Spleen (tissue), 11 donors: ENCODE data around the gene FOXB1. TPM values are rescaled to one million over a fixed set of nuclear protein-coding genes. Genes with fewer than 3 reads are reported as not detected.

Experiments used
- DNase-seq: peaks from one replicate; pipeline ENCODE4 v3.0.0-alpha.2; 2020
- H3K27ac ChIP-seq, 8 donors: fragments of 200-600 bp; sonication (generic) in 7 of 8; 1 replicate in 4 of 8; 2 replicates in 4 of 8; pipeline versions ENCODE4 v1.5.0 to v1.8.0; 2016 to 2021; ENCODE audit warnings: inconsistent platforms in 4 of 8, mild to moderate bottlenecking in 4 of 8, moderate library complexity in 1 of 8
- H3K27me3 ChIP-seq, 7 donors: fragments of 200-600 bp; sonication (generic) in 6 of 7; replicated peaks in 1 of 7; 1 replicate in 4 of 7; 2 replicates in 3 of 7; pipeline versions ENCODE4 v1.5.0 to v1.8.0; 2016 to 2021; ENCODE audit warnings: inconsistent platforms in 3 of 7, mild to moderate bottlenecking in 1 of 7
- H3K36me3 ChIP-seq, 6 donors: fragments of 200-600 bp; sonication (generic) in 5 of 6; 1 replicate in 4 of 6; 2 replicates in 2 of 6; pipeline versions ENCODE4 v1.5.0 to v1.8.0; 2016 to 2021; ENCODE audit warnings: inconsistent platforms in 2 of 6
- H3K4me1 ChIP-seq, 6 donors: fragments of 200-600 bp; sonication (generic) in 5 of 6; 1 replicate in 3 of 6; 2 replicates in 3 of 6; pipeline versions ENCODE4 v1.5.0 to v1.8.0; 2016 to 2021; ENCODE audit warnings: inconsistent platforms in 3 of 6
- H3K4me3 ChIP-seq, 8 donors: fragments of 200-600 bp; sonication (generic) in 7 of 8; 1 replicate in 4 of 8; 2 replicates in 4 of 8; pipeline versions ENCODE4 v1.5.0 to v1.8.0; 2016 to 2021; ENCODE audit warnings: inconsistent platforms in 4 of 8, mild to moderate bottlenecking in 4 of 8, moderate library complexity in 2 of 8
- H3K9me3 ChIP-seq, 8 donors: fragments of 200-600 bp; sonication (generic) in 7 of 8; 1 replicate in 4 of 8; 2 replicates in 4 of 8; pipeline versions ENCODE4 v1.5.0 to v1.8.0; 2016 to 2021; ENCODE audit warnings: inconsistent platforms in 4 of 8
- CTCF ChIP-seq, 11 experiments: fragments of 200-600 bp in 7 of 11; fragments of 450-650 bp in 4 of 11; sonication (generic) in 4 of 11; IDR thresholded peaks in 8 of 11; conservative IDR thresholded peaks in 3 of 11; 1 replicate in 7 of 11; 2 replicates in 4 of 11; pipeline versions ENCODE4 v1.4.0 to v1.8.0; 2016 to 2021; ENCODE audit warnings: antibody characterized with exemption in 11 of 11, inconsistent platforms in 4 of 11, mild to moderate bottlenecking in 1 of 11
- POLR2A ChIP-seq, 3 donors: fragments of 450-650 bp; IDR thresholded peaks; one replicate each; pipeline ENCODE4 v1.5.1; 2017; ENCODE audit warnings: antibody characterized with exemption in 3 of 3, mild to moderate bottlenecking in 1 of 3
- POLR2AphosphoS5 ChIP-seq, 3 donors: sonication (generic); formaldehyde crosslinking; IDR thresholded peaks; one replicate each; pipeline ENCODE4 v1.5.1; 2017; ENCODE audit warnings: antibody characterized with exemption in 3 of 3
- WGBS, 5 donors: extraction: QIAGEN DNeasy Blood & Tissue Kit in 3 of 5; methylation state at CpG; one replicate each; pipeline versions ENCODE4 v1.1.5 to v1.1.7; 2013 to 2018; 5-methylcytosine and 5-hydroxymethylcytosine counted together
- intact Hi-C: fragments of 100-400 bp; cut with DNase I; formaldehyde crosslinking; loops from one replicate; pipeline ENCODE4 v1.15.0; 2023; ENCODE audit warnings: low total_unique reads
- polyA plus RNA-seq, 3 donors: library from polyadenylated mRNA; stranded (reverse); fragments of 200-250 nt; gene quantifications; one replicate each; pipeline ENCODE4 v1.2.1, GENCODE V29; 2013
- total RNA-seq, 7 donors: library from RNA; depleted of rRNA in 3 of 7; stranded (reverse); fragments of >200 nt in 3 of 7; fragmentation: NEBNext Ultra II Directional in 4 of 7; extraction: Animal tissue kit (Norgen Biotek cat#: 25700) in 4 of 7; gene quantifications; one replicate each; pipeline versions ENCODE4 v1.1.0 to v1.2.1, GENCODE V29; 2016 to 2021
- donor health status: healthy with polysubstance abuse.
- donor health status: DM: no; HTN: no; CAD: no; lungs with moderate emphysema.
- donor health status: DM: no; HTN: no; CAD: no.
- donor health status: Bipolar disorder and iron deficiency.
- donor health status: healthy.
- donor health status: DM: no; HTN: no; CAD: no.
- donor health status: DM: yes; HTN: yes; CAD: no.

Gene FOXB1
- total and polyA plus RNA-seq, 10 donors, result 0.03 to 0.13 (median 0.08) TPM; not detected in 6

- H3K27me3 ChIP-seq, result peaks cover 22 to 100% (median 99%) of the 10 kb centered on the region in 7 donors
- peaks cover 0 to 18% (median 0%) of the 10 kb centered on the region in 8 donors for H3K9me3 ChIP-seq
- H3K36me3 ChIP-seq, result no peaks in the 10 kb centered on the region
- peaks cover 31 to 39% (median 34%) of the 10 kb centered on the region in 6 donors for H3K4me1 ChIP-seq
- no peak for TF ChIP-seq CTCF (IDR thresholded peaks at IDR 0.05 in 8 of 11, conservative IDR thresholded peaks at IDR 0.05 in 3 of 11)
- peak; percentile 29 to 66 (median 63) for TF ChIP-seq POLR2AphosphoS5 (IDR thresholded peaks at IDR 0.05)
- H3K27ac ChIP-seq, result no peak overlapping the region
- peak overlapping the region; percentile 39 to 66 (median 50) for H3K4me3 ChIP-seq
- intact Hi-C loops, result no loop called here
- peak; percentile 84 for DNase-seq
- 0 to 3% (median 1%) methylated on average over 28 to 32 of the region's 32 CpGs for WGBS, 5 donors
These were observed 2.2 kb downstream of the FOXB1 start for GRCh38 chr15:60006203-60006862.

- Histone ChIP-seq H3K4me1 (peaks cover 31 to 39% (median 34%) of the 10 kb centered on the region in 6 donors), H3K27ac (no peak overlapping the region), H3K36me3 (no peaks in the 10 kb centered on the region), H3K9me3 (peaks cover 0 to 14% (median 0%) of the 10 kb centered on the region in 8 donors), H3K4me3 (peak overlapping the region in 5 of 8 donors; percentile 45 to 66 (median 51)), H3K27me3 (peaks cover 18 to 100% (median 98%) of the 10 kb centered on the region in 7 donors)
- no peak for DNase-seq
- no peak for TF ChIP-seq POLR2AphosphoS5 (IDR thresholded peaks at IDR 0.05)
- no peak for TF ChIP-seq POLR2A (IDR thresholded peaks at IDR 0.05)
- no peak for TF ChIP-seq CTCF (IDR thresholded peaks at IDR 0.05 in 8 of 11, conservative IDR thresholded peaks at IDR 0.05 in 3 of 11)
- intact Hi-C loops, result no loop called here
- whole genome bisulfite sequencing, 5 donors, result 15 to 23% (median 18%) methylated on average over 4 of the region's 4 CpGs
These were observed 2.8 kb downstream of the FOXB1 start for GRCh38 chr15:60006873-60007272.

GRCh38 chr15:60009124-60009960 lies 5.2 kb downstream of the FOXB1 start:
- Histone ChIP-seq H3K9me3 (peaks cover 0 to 3% (median 0%) of the 10 kb centered on the region in 8 donors), H3K4me1 (peaks cover 23 to 28% (median 26%) of the 10 kb centered on the region in 6 donors), H3K27ac (no peak overlapping the region), H3K36me3 (no peaks in the 10 kb centered on the region), H3K27me3 (peaks cover 15 to 97% (median 86%) of the 10 kb centered on the region in 7 donors), H3K4me3 (no peak overlapping the region)
- WGBS, 5 donors, result 20 to 28% (median 23%) methylated on average over 6 of the region's 6 CpGs
- TF ChIP-seq CTCF (IDR thresholded peaks at IDR 0.05 in 8 of 11, conservative IDR thresholded peaks at IDR 0.05 in 3 of 11), result no peak
- TF ChIP-seq POLR2A (IDR thresholded peaks at IDR 0.05), result no peak
- TF ChIP-seq POLR2AphosphoS5 (IDR thresholded peaks at IDR 0.05), result no peak
- intact Hi-C loops, result no loop called here
- no peak for DNase-seq
